Measurements from ENCODE around the gene RASSF3.

DNA sequence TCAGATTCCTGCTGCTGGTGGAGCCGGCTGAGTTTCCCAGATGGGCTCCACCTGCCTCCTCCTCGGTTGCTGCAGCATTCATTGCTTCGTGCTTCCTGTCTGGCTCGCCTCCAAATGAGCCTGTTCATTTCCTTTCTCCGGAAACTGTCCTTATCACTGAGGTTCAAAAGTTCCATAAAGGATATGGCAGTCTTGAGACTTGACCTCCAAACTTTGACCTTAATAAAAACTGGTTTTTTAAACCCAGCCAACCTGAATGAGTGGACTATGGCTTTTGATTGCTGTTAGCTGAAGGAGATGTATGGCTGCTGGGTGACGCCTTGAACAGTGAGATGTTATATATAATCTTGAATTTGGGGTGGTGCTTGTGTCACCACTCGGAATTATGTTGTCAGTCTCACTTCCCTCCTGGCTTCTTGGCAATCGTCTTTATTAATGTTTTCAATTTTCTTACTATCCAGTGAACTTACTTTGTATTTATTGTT is 62.7 kb downstream of the RASSF3 start:
- TF ChIP-seq, protein P1, sequence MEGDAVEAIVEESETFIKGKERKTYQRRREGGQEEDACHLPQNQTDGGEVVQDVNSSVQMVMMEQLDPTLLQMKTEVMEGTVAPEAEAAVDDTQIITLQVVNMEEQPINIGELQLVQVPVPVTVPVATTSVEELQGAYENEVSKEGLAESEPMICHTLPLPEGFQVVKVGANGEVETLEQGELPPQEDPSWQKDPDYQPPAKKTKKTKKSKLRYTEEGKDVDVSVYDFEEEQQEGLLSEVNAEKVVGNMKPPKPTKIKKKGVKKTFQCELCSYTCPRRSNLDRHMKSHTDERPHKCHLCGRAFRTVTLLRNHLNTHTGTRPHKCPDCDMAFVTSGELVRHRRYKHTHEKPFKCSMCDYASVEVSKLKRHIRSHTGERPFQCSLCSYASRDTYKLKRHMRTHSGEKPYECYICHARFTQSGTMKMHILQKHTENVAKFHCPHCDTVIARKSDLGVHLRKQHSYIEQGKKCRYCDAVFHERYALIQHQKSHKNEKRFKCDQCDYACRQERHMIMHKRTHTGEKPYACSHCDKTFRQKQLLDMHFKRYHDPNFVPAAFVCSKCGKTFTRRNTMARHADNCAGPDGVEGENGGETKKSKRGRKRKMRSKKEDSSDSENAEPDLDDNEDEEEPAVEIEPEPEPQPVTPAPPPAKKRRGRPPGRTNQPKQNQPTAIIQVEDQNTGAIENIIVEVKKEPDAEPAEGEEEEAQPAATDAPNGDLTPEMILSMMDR (IDR thresholded peaks at IDR 0.05) = no peak
- TF ChIP-seq POLR2AphosphoS5 (IDR thresholded peaks at IDR 0.05; ENCODE audit: insufficient read depth in 1 of 2, low read depth in 1 of 2) (no peak), POLR2A (IDR thresholded peaks at IDR 0.05) (no peak)
